Activated naive CD4-positive, alpha-beta T cell treated with anti-CD3 and anti-CD28 coated beads, Interleukin-2, amount 50 U/mL, for 16 hours (primary cell): ENCODE data around the gene HSPA9.

ENCODE experiments used
- DNase-seq: peaks from one replicate; pipeline ENCODE4 v3.0.0-alpha.2; 2020

The HSPA9 gene

DNA sequence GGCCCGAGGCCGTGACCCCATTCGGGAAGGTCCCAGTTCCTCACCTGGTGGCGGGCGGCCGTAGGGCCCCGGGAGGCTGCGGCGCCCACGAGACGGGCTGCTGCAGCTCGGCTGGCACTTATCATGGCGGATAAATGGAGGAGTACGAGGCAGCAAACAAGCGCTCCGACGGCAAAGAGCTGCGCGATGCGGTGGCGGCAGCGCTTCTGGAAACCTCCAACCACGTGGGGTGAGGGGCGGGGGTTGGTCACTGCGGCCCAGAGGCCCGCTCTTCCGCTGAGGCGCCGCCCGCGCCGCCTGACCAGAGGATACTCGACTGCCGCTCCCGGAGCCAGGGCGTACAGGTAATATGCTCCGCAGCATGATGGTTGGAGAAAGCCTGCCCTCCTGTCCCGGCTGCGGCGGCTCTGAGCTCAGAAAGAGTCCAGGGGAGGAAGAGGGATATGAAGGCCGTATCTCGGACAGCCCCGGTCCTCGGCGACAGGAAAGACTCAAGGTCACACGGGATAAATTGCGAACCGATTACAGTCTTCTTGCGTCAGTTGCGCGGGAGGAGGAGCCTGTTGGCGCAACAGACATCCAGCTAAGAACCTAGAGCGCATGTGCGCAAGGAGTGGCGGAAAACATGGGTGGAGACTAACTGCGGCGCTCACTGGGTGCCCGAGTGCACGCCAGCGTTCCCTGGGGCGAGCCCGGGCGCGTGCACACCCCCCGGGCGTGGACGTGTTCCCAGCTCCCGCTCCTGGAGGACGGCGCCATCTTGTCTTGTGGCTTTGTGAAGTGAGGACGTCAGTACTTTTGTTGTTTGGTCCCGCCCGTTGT is at the start of gene HSPA9:
HSPA9 (minus strand) TSS at position 208 of the 822 bp plus-strand sequence; CDS start at position 125, 83 bp downstream.
- DNase-seq: peak; percentile 96

- DNase-seq: no peak
Measured at GRCh38 chr5:138623053-138623452, 47.9 kb upstream of the HSPA9 start.

DNA sequence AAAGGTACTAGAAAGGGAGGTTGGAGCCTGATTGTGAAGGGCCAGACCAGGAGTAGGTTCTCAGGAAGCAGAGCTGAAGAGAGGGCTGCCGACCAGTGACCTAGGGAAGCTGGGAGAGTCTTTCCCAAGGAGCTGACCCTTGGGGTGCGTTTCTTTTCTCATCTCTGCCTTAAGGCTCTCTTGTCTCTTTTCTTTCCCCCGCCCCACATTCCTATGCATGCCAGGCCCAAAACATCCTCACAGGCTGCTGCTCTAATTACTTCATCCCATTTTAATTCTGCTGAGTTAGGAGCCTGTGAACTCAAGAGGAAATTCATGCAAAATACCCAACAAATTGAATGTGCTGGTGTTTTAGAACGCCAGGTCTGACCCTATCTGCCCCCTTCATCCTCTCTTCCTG is 46.9 kb upstream of the HSPA9 start:
- DNase-seq: no peak

DNA sequence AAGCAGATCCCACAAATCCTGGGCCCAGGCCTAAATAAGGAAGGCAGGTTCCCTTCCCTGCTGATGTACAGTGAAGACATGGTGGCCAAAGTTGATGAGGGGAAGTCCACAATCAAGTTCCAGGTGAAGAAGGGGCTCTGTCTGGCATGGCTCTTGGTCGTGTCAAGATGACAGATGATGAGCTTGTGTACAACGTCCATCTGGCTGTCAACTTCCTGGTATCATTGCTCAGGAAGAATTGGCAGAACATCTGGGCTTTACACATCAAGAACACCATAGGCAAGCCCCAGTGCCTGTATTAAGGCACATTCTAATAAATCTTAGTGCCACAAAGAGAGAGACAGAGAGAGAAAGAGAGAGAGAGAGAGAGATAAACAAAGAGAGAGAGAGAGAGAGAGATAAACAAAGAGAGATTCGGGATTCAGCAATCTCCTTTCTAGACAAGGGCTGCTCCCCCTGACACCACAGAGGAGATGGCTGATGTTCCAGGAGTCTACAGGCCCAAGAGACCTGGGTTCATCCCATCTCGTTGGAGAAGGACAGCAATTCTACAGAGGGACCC is 45.5 kb upstream of the HSPA9 start:
- no peak for DNase-seq

DNA sequence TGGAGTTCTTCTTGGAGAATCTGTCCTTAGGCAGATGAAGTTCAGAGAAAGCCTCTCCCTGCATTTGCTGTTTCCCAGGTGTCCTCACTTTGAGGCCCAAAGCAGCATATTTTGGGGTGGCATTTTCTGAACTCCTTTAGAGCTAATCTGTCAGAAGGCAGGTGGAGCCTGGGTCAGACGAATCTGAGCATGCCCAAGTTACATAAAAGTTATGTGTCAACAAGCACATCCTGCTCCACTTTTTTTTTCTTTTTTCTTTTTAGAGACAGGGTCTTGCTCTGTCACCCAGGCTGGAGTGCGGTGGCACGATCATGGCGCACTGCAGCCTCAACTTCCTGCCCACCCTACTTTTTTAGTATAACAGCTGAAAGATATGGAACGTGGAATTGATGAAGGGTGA is 41.3 kb upstream of the HSPA9 start:
- DNase-seq: no peak

GRCh38 chr5:138615461-138615860 is 40.3 kb upstream of the HSPA9 start:
- DNase-seq: no peak

- DNase-seq: no peak
Measured at GRCh38 chr5:138611678-138612218, 36.5 kb upstream of the HSPA9 start.

DNA sequence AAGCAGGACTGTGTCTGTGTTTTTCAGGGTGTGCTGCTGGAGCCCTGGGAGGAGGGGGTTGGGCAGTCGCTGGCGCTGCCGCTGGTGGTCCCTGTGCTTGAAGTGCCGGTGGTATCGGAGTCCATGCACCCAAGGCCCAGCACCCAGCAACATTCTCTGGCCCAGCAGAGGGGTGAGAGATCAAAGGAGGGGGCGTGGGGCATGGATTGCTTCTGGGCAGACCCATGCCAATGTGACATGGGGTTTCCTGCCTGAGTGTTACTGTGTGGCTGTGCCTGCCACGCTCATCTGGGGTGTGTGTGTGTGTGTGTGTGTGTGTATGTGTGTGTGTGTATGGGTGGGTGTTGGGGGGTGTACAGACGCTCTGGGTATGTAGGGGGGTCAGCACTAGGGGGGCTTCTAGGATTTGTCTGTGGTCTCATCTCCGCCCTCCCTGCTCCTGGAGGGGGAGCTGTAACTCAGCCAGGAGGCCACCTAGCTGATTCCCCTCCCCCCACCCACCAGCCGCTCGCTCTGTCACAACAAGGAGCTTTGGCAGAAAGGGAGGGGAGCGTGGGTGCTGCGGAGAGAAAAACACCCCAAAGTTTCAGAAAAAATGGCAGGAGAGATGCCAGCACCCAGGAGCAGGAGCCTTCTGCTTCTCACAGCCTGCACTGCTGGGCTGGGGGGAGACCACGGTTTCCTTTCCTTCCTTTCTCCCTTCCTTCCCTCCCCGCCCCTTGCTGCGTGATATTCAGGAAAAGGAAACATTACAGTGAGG is 35.9 kb upstream of the HSPA9 start:
- peak; percentile 14 for DNase-seq

DNA sequence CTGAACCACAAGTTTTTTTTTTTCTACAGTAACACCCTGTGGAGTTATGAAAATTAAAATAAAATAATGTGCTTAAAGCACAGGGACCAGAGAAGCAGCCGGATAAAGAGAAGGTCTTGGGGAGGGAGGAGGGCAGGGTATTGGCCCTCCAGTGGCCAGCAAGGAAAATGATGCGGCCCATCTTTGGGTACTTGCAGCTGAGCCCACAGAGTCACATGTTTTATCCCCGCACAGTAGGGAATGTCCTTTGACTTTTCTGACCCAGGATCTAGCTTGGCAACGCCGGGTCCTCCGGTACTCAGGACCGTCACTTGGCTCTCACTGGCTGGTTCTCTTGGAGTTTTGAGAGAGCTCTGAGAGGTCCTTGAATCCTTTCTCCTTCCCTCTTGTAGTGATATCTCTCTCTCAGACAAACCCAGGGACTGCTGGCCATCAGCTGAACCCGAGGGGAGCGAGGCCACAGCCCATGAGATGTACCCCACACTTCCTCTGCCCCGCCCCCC is 35.3 kb upstream of the HSPA9 start:
- no peak for DNase-seq

DNA sequence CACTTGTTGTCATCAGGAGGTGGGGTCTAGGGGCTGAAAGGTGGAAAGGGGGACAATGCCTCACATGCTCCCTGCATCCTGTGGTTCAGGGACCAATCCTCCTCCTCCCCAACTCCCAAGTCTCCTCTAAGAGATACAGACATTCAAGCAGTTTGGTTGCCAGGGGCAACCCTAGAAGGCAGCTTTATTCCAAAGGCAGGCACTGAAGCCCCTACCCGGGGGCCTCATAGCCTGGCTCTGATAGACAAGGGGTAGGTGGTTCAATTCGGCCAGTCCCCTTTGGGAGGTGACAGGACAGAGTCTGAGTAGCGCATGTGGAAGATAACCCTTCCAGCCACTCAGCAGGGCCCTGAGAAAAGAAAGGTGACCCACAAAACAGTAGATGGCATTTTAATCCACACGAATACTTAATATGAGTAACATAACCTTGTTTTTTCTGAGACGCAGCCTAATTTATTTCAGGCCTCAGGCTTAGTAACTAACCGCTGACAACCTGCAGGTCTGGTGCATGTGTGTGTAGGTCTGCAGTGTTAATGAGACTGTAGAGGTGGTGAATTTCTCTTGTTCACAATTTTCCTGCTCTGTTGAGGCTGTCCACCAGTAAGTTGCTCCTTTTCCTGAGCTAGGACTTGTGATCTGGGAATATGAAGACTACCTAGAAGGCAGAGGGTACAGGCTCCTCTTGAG is 31.3 kb upstream of the HSPA9 start:
- DNase-seq: no peak

DNA sequence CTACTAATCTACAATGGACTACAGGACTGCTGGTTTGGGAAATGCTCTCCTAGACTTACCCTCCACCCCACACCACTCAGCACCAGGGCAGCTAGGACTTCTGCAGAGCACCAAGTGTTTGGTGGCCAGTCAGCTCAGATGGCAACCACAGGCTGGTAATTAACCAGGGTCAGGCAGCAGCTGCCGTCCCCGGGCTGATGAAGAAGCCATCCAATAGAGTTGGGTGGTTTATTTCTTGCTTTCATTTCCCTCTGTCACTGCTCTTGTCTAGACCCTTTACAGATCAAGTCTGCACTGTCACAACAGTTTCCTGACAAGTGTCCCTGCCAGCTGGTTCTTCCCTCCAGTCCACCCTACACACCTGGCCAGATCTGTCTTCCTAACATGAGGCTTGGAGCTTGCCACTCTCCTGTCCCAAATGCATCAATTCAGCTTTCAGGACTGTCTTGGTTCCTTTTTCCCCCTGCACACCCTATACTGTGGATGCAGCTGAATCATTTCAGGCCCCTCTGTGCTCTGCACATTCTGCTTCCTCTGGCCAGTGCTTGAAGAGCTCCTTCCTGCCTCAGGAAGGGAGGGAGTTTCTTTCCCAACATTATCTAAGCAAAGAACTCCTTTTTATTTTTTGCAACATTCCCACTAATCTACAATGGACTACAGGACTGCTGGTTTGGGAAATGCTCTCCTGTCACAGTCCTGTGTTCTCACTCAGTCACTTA is 30.2 kb upstream of the HSPA9 start:
- DNase-seq: no peak

DNA sequence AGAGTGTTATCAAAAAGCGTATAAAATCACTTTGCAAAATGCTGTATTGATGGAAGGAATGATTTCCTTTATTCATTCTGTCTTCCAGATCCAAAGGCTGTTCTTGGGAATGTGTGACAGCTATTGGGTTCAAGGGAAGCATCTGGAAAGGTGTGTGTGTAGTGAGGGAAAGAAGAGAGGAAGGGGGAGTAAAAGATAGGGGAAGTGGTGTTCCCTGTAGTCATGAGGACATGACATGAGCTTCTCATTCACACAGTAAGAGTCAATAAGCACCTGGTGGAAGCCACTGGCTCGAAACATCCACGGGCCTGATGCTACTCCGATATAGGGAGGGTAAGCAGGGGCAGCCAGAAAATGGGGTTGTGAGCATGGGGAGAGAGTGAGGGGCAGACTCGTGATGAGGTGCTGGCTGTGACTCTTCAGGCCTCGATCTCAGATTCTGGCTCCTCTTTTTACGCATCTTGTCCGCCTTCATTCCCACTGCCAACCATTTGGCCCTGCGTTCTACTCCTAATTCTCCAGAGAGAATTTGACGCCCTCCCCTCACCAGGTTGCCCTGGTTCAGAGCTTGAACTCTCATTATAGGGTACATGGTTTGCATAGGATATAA is 29.1 kb upstream of the HSPA9 start:
- DNase-seq: no peak

DNA sequence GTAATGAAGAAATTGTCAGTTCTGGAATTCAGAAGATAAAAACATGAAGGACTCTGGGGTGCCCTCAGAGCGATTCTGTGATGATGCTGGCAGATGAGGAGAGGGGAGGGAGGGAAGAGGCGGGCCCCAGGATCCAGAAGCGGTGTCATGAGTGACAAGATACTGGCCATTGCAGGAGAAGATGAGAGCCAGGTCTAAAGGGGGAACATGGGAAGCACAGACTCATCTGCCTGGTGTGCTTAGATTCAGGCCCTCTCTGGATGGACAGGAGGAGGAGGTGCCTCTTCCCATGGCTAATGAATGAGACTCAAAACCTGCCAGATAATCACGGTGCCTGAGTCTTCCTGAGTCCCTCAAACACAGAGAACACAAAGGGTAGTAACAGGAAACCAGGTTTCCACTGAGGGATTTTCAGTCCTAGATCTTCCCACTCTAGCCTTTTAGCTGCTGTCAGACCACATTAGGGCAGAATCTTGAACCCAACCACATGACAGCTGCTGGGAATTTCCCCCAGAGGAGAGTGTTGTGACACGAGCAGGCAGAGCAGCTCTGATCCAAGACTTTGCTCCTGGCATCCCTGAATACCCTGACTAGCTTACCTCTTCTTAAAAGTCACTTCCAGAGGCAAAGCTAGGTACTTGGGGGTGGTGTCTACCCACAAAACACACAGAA is 28.2 kb upstream of the HSPA9 start:
- no peak for DNase-seq

- no peak for DNase-seq
Measured at GRCh38 chr5:138602371-138603000, 27.3 kb upstream of the HSPA9 start.

- no peak for DNase-seq
Measured at GRCh38 chr5:138601444-138601843, 26.2 kb upstream of the HSPA9 start.

- no peak for DNase-seq
Measured at GRCh38 chr5:138600446-138600845, 25.2 kb upstream of the HSPA9 start.

DNA sequence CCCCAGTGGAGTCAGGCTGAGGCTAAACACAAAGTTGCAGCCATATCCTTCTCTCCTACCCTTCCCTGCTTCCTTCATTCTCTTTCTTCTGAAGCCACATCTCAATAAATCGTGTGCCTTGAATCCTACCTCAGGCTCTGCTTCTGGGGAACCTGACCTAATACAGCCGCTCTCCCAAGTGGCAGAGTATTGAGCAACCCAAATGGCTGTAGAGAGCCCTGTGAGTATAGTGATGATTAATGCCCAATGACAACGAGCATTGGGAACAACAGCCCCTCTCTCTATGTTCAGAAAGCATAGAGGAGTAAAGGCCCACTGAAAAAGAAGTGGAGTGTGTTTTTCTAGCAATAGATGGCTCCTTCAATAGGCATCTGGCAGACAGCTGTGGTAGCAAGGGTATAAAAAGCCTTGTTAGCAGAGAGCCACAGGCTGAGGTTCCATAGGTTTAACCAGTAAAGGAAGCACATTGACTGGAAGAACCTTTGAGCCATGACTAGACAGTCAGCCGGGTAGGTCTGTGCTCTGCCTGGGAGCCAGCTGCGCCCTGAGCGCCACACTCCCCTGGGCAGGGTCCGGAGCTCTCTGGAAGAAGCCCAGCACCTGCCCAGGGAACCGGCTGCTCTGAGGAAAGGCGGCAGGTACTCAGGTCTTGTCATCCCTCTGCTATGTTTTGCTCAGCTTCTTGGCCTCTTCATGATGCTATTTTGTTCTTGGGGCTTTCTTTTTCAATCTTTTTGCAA is 22.6 kb upstream of the HSPA9 start:
- DNase-seq: no peak

GRCh38 chr5:138596105-138596881 is 21.1 kb upstream of the HSPA9 start:
- DNase-seq: no peak

- no peak for DNase-seq
Measured at GRCh38 chr5:138595180-138595795, 20.1 kb upstream of the HSPA9 start.
